GM19193 (cell line): ENCODE results near the gene RHEB.

ENCODE experiments used
- POLR2A ChIP-seq: IDR thresholded peaks from 4 replicates; pipeline ENCODE4 v1.6.1; 2011; ENCODE audit not compliant: insufficient read depth, insufficient read length; ENCODE audit errors: extremely low read depth

The RHEB gene

GRCh38 chr7:151512353-151512752 is 7.3 kb downstream of the RHEB start:
- TF ChIP-seq POLR2A, result no peak

- no peak for TF ChIP-seq POLR2A
Observed at GRCh38 chr7:151511946-151512345, 7.7 kb downstream of the RHEB start.

GRCh38 chr7:151511270-151511669 is 8.4 kb downstream of the RHEB start:
- no peak for TF ChIP-seq POLR2A

- no peak for TF ChIP-seq POLR2A
Observed at GRCh38 chr7:151509670-151510333, 9.9 kb downstream of the RHEB start.

GRCh38 chr7:151508991-151509390 is 10.7 kb downstream of the RHEB start:
- TF ChIP-seq POLR2A, result no peak

GRCh38 chr7:151507806-151508205 is 11.9 kb downstream of the RHEB start:
- no peak for TF ChIP-seq POLR2A

- TF ChIP-seq POLR2A, result no peak
Observed at GRCh38 chr7:151506901-151507382, 12.8 kb downstream of the RHEB start.

GRCh38 chr7:151505836-151506468 is 13.7 kb downstream of the RHEB start:
- TF ChIP-seq POLR2A, result no peak

- no peak for TF ChIP-seq POLR2A
Observed at GRCh38 chr7:151505433-151505832, 14.3 kb downstream of the RHEB start.

GRCh38 chr7:151504715-151505326 is 14.9 kb downstream of the RHEB start:
- TF ChIP-seq POLR2A, result no peak

GRCh38 chr7:151503902-151504714 is 15.6 kb downstream of the RHEB start:
- no peak for TF ChIP-seq POLR2A

- TF ChIP-seq POLR2A, result no peak
Observed at GRCh38 chr7:151501676-151502075, 18.0 kb downstream of the RHEB start.

GRCh38 chr7:151498495-151498894 is 21.2 kb downstream of the RHEB start:
- TF ChIP-seq POLR2A, result no peak

- TF ChIP-seq POLR2A, result no peak
Observed at GRCh38 chr7:151497306-151497871, 22.3 kb downstream of the RHEB start.

- TF ChIP-seq POLR2A, result no peak
Observed at GRCh38 chr7:151495360-151495759, 24.3 kb downstream of the RHEB start.
